OCI-LY7 (cell line): Measurements from ENCODE around the gene TRIM72. TPM values are rescaled to one million over a fixed set of nuclear protein-coding genes. Genes with fewer than 3 reads are reported as not detected.
"Not testable (repeated sequence)": the region's sequence is repeated elsewhere in the genome, so short reads cannot be mapped to it uniquely, and the experiment has no call there.

Experiments used
- BruUV-seq: library from RNA; stranded (reverse); fragments of 400-500 nt; replicated peaks from 2 replicates; lab custom pipeline; 2021; lab: Mats Ljungman, UMichigan
- CTCF ChIA-PET: fragments of 300-600 bp; sonication (Branson Sonifier 250); formaldehyde crosslinking; loops from one replicate; lab custom pipeline; 2022; ENCODE audit warnings: antibody characterized with exemption; ENCODE audit not compliant: unreplicated experiment; lab: Charles Lee
- POLR2A ChIA-PET: fragments of 300-600 bp; sonication (Branson Sonifier 250); formaldehyde crosslinking; loops from one replicate; lab custom pipeline; 2022; ENCODE audit warnings: antibody characterized with exemption; lab: Charles Lee
- DNase-seq: peaks from one replicate; pipeline ENCODE4 v3.0.0-alpha.2; 2015; ENCODE audit warnings: low spot score
- H2AFZ ChIP-seq: fragments of 200-600 bp; sonication (generic), shearing (Covaris generic); 2 replicates; pipeline ENCODE4 v1.6.1; 2014; ENCODE audit warnings: mild to moderate bottlenecking, antibody characterized with exemption, low read length, moderate library complexity
- H3K27ac ChIP-seq: fragments of 200-600 bp; sonication (generic); 2 replicates; pipeline ENCODE4 v1.5.1; 2014; ENCODE audit warnings: mixed run types, low read depth, mild to moderate bottlenecking, moderate library complexity, low read length, inconsistent platforms; ENCODE audit not compliant: poor library complexity, severe bottlenecking
- H3K36me3 ChIP-seq: fragments of 200-600 bp; sonication (generic); 2 replicates; pipeline ENCODE4 v1.6.1; 2014; ENCODE audit warnings: mild to moderate bottlenecking, antibody characterized with exemption, low read length, moderate library complexity, mixed read lengths; ENCODE audit not compliant: insufficient read depth
- H3K4me1 ChIP-seq: fragments of 200-600 bp; sonication (generic); 2 replicates; pipeline ENCODE4 v1.5.1; 2014; ENCODE audit warnings: mild to moderate bottlenecking, low read length; ENCODE audit not compliant: insufficient read depth, poor library complexity, severe bottlenecking
- H3K4me2 ChIP-seq: fragments of 200-600 bp; sonication (generic); 2 replicates; pipeline ENCODE4 v1.6.1; 2014; ENCODE audit warnings: mild to moderate bottlenecking, low read length
- H3K4me3 ChIP-seq: fragments of 200-600 bp; sonication (generic); 2 replicates; pipeline ENCODE4 v1.5.1; 2014; ENCODE audit warnings: mild to moderate bottlenecking, low read depth, low read length; ENCODE audit not compliant: poor library complexity, severe bottlenecking
- H3K79me2 ChIP-seq: fragments of 200-600 bp; sonication (generic); 2 replicates; pipeline ENCODE4 v1.6.1; 2016; ENCODE audit warnings: low read depth, mild to moderate bottlenecking, low read length, moderate library complexity, mixed read lengths; ENCODE audit not compliant: insufficient read depth
- H3K9me2 ChIP-seq: fragments of 200-600 bp; sonication (generic); 2 replicates; pipeline ENCODE4 v1.6.1; 2016; ENCODE audit warnings: mild to moderate bottlenecking, low read length, mixed read lengths; ENCODE audit not compliant: insufficient read depth
- H3K9me3 ChIP-seq: fragments of 200-600 bp; sonication (generic); 2 replicates; pipeline ENCODE4 v1.6.1; 2014; ENCODE audit warnings: mild to moderate bottlenecking, mixed run types, low read length, mixed read lengths
- H4K20me1 ChIP-seq: fragments of 200-600 bp; sonication (generic); 2 replicates; pipeline ENCODE4 v1.6.1; 2014; ENCODE audit warnings: mild to moderate bottlenecking, antibody characterized with exemption, low read length, moderate library complexity, mixed read lengths; ENCODE audit not compliant: insufficient read depth
- EZH2phosphoT487 ChIP-seq: fragments of 200-600 bp; sonication (generic); IDR thresholded peaks from 2 replicates; pipeline ENCODE4 v1.6.1; 2018; ENCODE audit warnings: low read depth, borderline replicate concordance, mild to moderate bottlenecking, mixed run types, antibody characterized with exemption, low read length, moderate library complexity, mixed read lengths
- intact Hi-C: fragments of 100-400 bp; cut with micrococcal nuclease; formaldehyde crosslinking; loops from one replicate; pipeline ENCODE4 v1.10.0; 2022; ENCODE audit not compliant: unreplicated experiment
- total RNA-seq, 2 experiments: library from RNA; depleted of rRNA in 1 of 2; stranded (reverse); fragments of >200 nt in 1 of 2; shearing (Covaris generic) in 1 of 2; gene quantifications; 2 replicates each; pipeline ENCODE4 v1.2.3, GENCODE V29; 2014 to 2022
- TF ChIP-seq, protein P1 (sequence below): fragments of 200-600 bp; sonication (generic); conservative IDR thresholded peaks from 2 replicates; pipeline ENCODE4 v1.5.1; 2014; ENCODE audit warnings: mild to moderate bottlenecking, antibody characterized with exemption, low read length, moderate library complexity, mixed read lengths

TRIM72 gene
- total RNA-seq, 2 experiments from 2014 or later, result 0.13 to 1.1 TPM

GRCh38 chr16:31268033-31268365 lies 54.1 kb downstream of the TRIM72 start:
- DNase-seq, result no peak
- H3K9me2 ChIP-seq, result no peaks in the 10 kb centered on the region
- intact Hi-C loops, result no loop called here
- no peaks in the 10 kb centered on the region for H3K9me3 ChIP-seq
- BruUV-seq, result no TSS peak
- no peak overlapping the region for H3K4me2 ChIP-seq
- H3K36me3 ChIP-seq, result no peaks in the 10 kb centered on the region
- no peak overlapping the region for H2AFZ ChIP-seq
- no peaks in the 10 kb centered on the region for H3K4me1 ChIP-seq
- H4K20me1 ChIP-seq, result no peaks in the 10 kb centered on the region
- no peaks in the 10 kb centered on the region for H3K79me2 ChIP-seq
- POLR2A ChIA-PET, result interaction anchor here (0.6 kb wide), 1 partner anchor 568 kb away, joined by 3 read pairs; no protein-coding TSS in a partner anchor
- CTCF ChIA-PET, result no interaction called here
- no peak for TF ChIP-seq EZH2phosphoT487
- TF ChIP-seq, protein P1, sequence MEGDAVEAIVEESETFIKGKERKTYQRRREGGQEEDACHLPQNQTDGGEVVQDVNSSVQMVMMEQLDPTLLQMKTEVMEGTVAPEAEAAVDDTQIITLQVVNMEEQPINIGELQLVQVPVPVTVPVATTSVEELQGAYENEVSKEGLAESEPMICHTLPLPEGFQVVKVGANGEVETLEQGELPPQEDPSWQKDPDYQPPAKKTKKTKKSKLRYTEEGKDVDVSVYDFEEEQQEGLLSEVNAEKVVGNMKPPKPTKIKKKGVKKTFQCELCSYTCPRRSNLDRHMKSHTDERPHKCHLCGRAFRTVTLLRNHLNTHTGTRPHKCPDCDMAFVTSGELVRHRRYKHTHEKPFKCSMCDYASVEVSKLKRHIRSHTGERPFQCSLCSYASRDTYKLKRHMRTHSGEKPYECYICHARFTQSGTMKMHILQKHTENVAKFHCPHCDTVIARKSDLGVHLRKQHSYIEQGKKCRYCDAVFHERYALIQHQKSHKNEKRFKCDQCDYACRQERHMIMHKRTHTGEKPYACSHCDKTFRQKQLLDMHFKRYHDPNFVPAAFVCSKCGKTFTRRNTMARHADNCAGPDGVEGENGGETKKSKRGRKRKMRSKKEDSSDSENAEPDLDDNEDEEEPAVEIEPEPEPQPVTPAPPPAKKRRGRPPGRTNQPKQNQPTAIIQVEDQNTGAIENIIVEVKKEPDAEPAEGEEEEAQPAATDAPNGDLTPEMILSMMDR, result no peak
- no peak overlapping the region for H3K4me3 ChIP-seq
- no peak overlapping the region for H3K27ac ChIP-seq

GRCh38 chr16:31268891-31269290 lies 55.0 kb downstream of the TRIM72 start:
- Histone ChIP-seq H3K27ac (no peak overlapping the region), H3K9me2 (no peaks in the 10 kb centered on the region), H3K36me3 (no peaks in the 10 kb centered on the region), H3K4me1 (no peaks in the 10 kb centered on the region), H3K9me3 (no peaks in the 10 kb centered on the region), H3K79me2 (no peaks in the 10 kb centered on the region), H4K20me1 (no peaks in the 10 kb centered on the region), H2AFZ (no peak overlapping the region), H3K4me2 (no peak overlapping the region), H3K4me3 (no peak overlapping the region)
- no peak for DNase-seq
- BruUV-seq, result no TSS peak
- TF ChIP-seq, protein P1, result no peak
- TF ChIP-seq EZH2phosphoT487, result no peak
- POLR2A ChIA-PET, result no interaction called here
- intact Hi-C loops, result no loop called here
- CTCF ChIA-PET, result no interaction called here

- no peak overlapping the region for H3K4me3 ChIP-seq
- no peaks in the 10 kb centered on the region for H3K9me3 ChIP-seq
- no peaks in the 10 kb centered on the region for H3K36me3 ChIP-seq
- BruUV-seq, result no TSS peak
- no peaks in the 10 kb centered on the region for H3K4me1 ChIP-seq
- H3K79me2 ChIP-seq, result no peaks in the 10 kb centered on the region
- intact Hi-C loops, result no loop called here
- H3K4me2 ChIP-seq, result no peak overlapping the region
- no peaks in the 10 kb centered on the region for H3K9me2 ChIP-seq
- DNase-seq, result no peak
- CTCF ChIA-PET, result no interaction called here
- TF ChIP-seq, protein P1, result no peak
- no peak for TF ChIP-seq EZH2phosphoT487
- no peak overlapping the region for H2AFZ ChIP-seq
- no peak overlapping the region for H3K27ac ChIP-seq
- H4K20me1 ChIP-seq, result no peaks in the 10 kb centered on the region
- POLR2A ChIA-PET, result interaction anchor here (0.7 kb wide), 1 partner anchor 499 kb away, joined by 3 read pairs; no protein-coding TSS in a partner anchor
Measured at GRCh38 chr16:31269541-31269940, 55.6 kb downstream of the TRIM72 start.

- H3K27ac ChIP-seq, H3K9me2 ChIP-seq, DNase-seq, CTCF ChIA-PET, H3K4me2 ChIP-seq, intact Hi-C loops, H4K20me1 ChIP-seq, POLR2A ChIA-PET, H3K79me2 ChIP-seq, H3K36me3 ChIP-seq, H3K4me1 ChIP-seq, BruUV-seq, H3K4me3 ChIP-seq, H3K9me3 ChIP-seq, H2AFZ ChIP-seq: not testable (repeated sequence)
Measured at GRCh38 chr16:31269973-31270372, 56.1 kb downstream of the TRIM72 start.
